Calu3 (cell line): ENCODE results near the gene GAREM1. TPM values are rescaled to one million over a fixed set of nuclear protein-coding genes. Genes with fewer than 3 reads are reported as not detected.

ENCODE experiments used
- BruUV-seq: library from RNA; stranded (reverse); fragments of 400-500 nt; replicated peaks from 2 replicates; lab custom pipeline; 2021; lab: Mats Ljungman, UMichigan
- CTCF ChIA-PET: fragments of 300-600 bp; sonication (Branson Sonifier 250); formaldehyde crosslinking; loops from one replicate; lab custom pipeline; 2022; ENCODE audit warnings: antibody characterized with exemption; lab: Charles Lee
- DNase-seq: peaks from one replicate; pipeline ENCODE4 v3.0.0; 2022
- H3K27ac Mint-ChIP-seq: one replicate; pipeline ENCODE4 v1.8.0; 2022; ENCODE audit warnings: mixed read lengths; ENCODE audit not compliant: unreplicated experiment
- H3K27me3 Mint-ChIP-seq: one replicate; pipeline ENCODE4 v1.8.0; 2022; ENCODE audit warnings: mixed read lengths; ENCODE audit not compliant: unreplicated experiment
- H3K36me3 Mint-ChIP-seq: one replicate; pipeline ENCODE4 v1.8.0; 2022; ENCODE audit warnings: mild to moderate bottlenecking, moderate library complexity, mixed read lengths; ENCODE audit not compliant: insufficient read depth, unreplicated experiment
- H3K4me1 Mint-ChIP-seq: one replicate; pipeline ENCODE4 v1.8.0; 2022; ENCODE audit warnings: mild to moderate bottlenecking, low read depth, mixed read lengths; ENCODE audit not compliant: unreplicated experiment
- H3K4me3 Mint-ChIP-seq: one replicate; pipeline ENCODE4 v1.8.0; 2022; ENCODE audit warnings: mild to moderate bottlenecking, low read depth, moderate library complexity, mixed read lengths; ENCODE audit not compliant: unreplicated experiment
- H3K9me3 Mint-ChIP-seq: one replicate; pipeline ENCODE4 v1.8.0; 2022; ENCODE audit warnings: low read depth, mixed read lengths; ENCODE audit not compliant: unreplicated experiment
- intact Hi-C: fragments of 100-400 bp; cut with micrococcal nuclease; formaldehyde crosslinking; loops from one replicate; pipeline ENCODE4 v1.10.0; 2022; ENCODE audit not compliant: unreplicated experiment
- total RNA-seq: library from RNA; stranded (reverse); gene quantifications from 2 replicates; pipeline ENCODE4 v1.2.3, GENCODE V29; 2022
- TF ChIP-seq, protein P1 (sequence below): fragments of 200-600 bp; IDR thresholded peaks from one replicate; pipeline ENCODE4 v1.8.0; 2022; ENCODE audit warnings: antibody characterized with exemption; ENCODE audit not compliant: unreplicated experiment

GAREM1 gene
- total RNA-seq, 1 experiment from 2014 or later: 19.3 TPM

DNA sequence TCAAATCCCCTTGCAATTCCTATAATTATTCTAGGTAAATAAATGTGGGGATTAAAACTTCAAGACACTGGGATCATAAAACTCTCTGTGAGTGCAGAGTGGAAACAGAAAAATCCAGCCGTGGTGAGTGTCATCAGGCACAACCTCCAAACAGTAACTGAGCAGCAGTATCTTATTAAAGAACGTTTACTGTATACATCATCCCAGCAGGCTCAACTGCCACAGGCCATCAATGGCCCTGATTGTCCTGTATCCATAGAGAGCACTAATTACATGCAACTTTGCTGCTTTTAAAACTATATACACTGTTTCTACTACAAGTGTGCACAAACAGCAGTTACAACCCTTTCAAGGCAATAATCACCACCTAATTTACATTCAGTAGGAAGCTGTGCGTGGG lies 23.9 kb downstream of the GAREM1 start:
- CTCF ChIA-PET: no interaction called here
- no peaks in the 10 kb centered on the region for H3K36me3 Mint-ChIP-seq

GRCh38 chr18:32445846-32446245 lies 24.8 kb downstream of the GAREM1 start:
- Mint-ChIP-seq H3K36me3 (no peaks in the 10 kb centered on the region), H3K27me3 (no peaks in the 10 kb centered on the region), H3K9me3 (no peaks in the 10 kb centered on the region), H3K4me3 (no peak overlapping the region), H3K27ac (no peak overlapping the region), H3K4me1 (peaks cover 16% of the 10 kb centered on the region)
- intact Hi-C loops: no loop called here
- CTCF ChIA-PET: no interaction called here
- DNase-seq: no peak
- TF ChIP-seq, protein P1, sequence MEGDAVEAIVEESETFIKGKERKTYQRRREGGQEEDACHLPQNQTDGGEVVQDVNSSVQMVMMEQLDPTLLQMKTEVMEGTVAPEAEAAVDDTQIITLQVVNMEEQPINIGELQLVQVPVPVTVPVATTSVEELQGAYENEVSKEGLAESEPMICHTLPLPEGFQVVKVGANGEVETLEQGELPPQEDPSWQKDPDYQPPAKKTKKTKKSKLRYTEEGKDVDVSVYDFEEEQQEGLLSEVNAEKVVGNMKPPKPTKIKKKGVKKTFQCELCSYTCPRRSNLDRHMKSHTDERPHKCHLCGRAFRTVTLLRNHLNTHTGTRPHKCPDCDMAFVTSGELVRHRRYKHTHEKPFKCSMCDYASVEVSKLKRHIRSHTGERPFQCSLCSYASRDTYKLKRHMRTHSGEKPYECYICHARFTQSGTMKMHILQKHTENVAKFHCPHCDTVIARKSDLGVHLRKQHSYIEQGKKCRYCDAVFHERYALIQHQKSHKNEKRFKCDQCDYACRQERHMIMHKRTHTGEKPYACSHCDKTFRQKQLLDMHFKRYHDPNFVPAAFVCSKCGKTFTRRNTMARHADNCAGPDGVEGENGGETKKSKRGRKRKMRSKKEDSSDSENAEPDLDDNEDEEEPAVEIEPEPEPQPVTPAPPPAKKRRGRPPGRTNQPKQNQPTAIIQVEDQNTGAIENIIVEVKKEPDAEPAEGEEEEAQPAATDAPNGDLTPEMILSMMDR: no peak
- no TSS peak for BruUV-seq

More for the DNA sequence above, 23.9 kb downstream of the GAREM1 start:
- DNase-seq: no peak
- TF ChIP-seq, protein P1: no peak
- intact Hi-C loops: no loop called here
- BruUV-seq: no TSS peak
- peaks cover 18% of the 10 kb centered on the region for H3K4me1 Mint-ChIP-seq
- no peak overlapping the region for H3K4me3 Mint-ChIP-seq
- H3K27me3 Mint-ChIP-seq: no peaks in the 10 kb centered on the region
- no peak overlapping the region for H3K27ac Mint-ChIP-seq
- no peaks in the 10 kb centered on the region for H3K9me3 Mint-ChIP-seq

DNA sequence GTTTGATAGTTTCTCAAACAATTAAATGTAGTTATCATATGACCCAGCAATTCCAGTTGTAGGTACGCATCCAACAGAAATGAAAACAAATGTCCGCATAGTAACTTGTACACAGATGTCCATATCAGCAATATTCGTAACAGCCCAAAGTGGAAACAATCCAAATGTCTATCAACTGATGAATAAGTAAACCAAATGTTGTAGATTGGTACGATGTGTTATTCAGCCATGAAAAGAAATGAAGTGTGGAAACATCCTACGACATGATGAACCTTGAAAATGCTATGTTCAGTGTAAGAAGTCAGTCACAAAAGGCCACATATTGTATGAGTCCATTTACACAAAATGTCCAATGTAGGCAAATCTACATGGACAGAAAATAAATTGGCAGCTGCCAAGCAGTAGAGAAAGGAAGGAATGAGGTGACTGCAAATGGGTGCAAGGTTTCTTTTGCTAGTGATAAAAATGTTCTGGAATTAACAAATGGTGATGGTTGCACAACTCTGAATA lies 26.9 kb downstream of the GAREM1 start:
- no peaks in the 10 kb centered on the region for H3K27me3 Mint-ChIP-seq
- no peaks in the 10 kb centered on the region for H3K9me3 Mint-ChIP-seq
- no peak overlapping the region for H3K27ac Mint-ChIP-seq
- H3K36me3 Mint-ChIP-seq: no peaks in the 10 kb centered on the region
- BruUV-seq: no TSS peak
- H3K4me3 Mint-ChIP-seq: no peak overlapping the region
- no peak for DNase-seq
- TF ChIP-seq, protein P1: no peak
- intact Hi-C loops: no loop called here
- CTCF ChIA-PET: no interaction called here
- H3K4me1 Mint-ChIP-seq: peaks cover 20% of the 10 kb centered on the region

- no peaks in the 10 kb centered on the region for H3K9me3 Mint-ChIP-seq
- CTCF ChIA-PET: no interaction called here
- TF ChIP-seq, protein P1: no peak
- H3K27me3 Mint-ChIP-seq: no peaks in the 10 kb centered on the region
- BruUV-seq: no TSS peak
- H3K4me1 Mint-ChIP-seq: peaks cover 26% of the 10 kb centered on the region
- H3K27ac Mint-ChIP-seq: no peak overlapping the region
- no peak overlapping the region for H3K4me3 Mint-ChIP-seq
- no peaks in the 10 kb centered on the region for H3K36me3 Mint-ChIP-seq
- intact Hi-C loops: no loop called here
- no peak for DNase-seq
Observed at GRCh38 chr18:32443033-32443705, 27.5 kb downstream of the GAREM1 start.
